Measurements from ENCODE around the gene BSG.
A peak's percentile ranks its signal among the peaks of the same experiment; 100 is the strongest.

BSG gene

DNA sequence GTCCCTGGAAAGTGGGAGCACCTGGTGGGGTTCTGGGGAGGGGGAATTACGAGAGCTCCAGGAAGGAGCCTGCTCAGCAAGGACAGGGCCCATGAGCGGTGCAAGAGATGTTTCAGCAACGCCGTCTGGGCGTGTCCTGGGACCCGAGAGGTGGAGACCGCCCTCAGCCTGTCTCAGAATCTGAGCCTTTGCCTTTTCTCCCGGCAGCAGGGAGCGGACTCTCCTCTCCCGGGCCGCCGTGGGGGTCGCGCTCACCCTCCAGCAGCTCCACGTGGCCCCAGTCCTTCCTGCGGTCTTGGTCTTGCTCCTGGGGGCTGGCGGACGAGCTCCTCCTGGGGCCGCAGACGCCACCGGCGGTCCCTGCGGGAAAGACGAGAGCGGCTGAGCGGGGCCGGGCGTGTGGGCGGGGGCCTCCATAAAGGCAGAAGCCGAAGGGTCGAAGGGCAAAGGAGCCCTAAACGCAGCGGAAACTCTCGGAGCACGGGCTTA, 60.2 kb downstream of the BSG start:
- Histone ChIP-seq H2AFZ (ENCODE audit: low read depth, low read length) (peak overlapping the region; percentile 52; the same call in 1 of the 2 replicates), H3K9me3 (ENCODE audit: insufficient read depth, low read length) (no peaks in the 10 kb centered on the region), H3K4me2 (ENCODE audit: low read length) (peak overlapping the region; percentile 75), H3K27me3 (ENCODE audit: low read depth, low read length) (no peaks in the 10 kb centered on the region), H3K27ac (ENCODE audit: low read length) (peak overlapping the region; percentile 42), H3K36me3 (replicated peaks; ENCODE audit: low read depth, low read length) (peaks cover 19% of the 10 kb centered on the region), H3K4me1 (ENCODE audit: low read length) (peaks cover 11% of the 10 kb centered on the region), H3K79me2 (ENCODE audit: low read length) (peaks cover 52% of the 10 kb centered on the region), H3K9ac (ENCODE audit: low read length) (peak overlapping the region; percentile 84), H3K4me3 (ENCODE audit: low read length) (peak overlapping the region; percentile 92), H4K20me1 (ENCODE audit: insufficient read depth, low read length) (no peaks in the 10 kb centered on the region)
- TF ChIP-seq, protein P1, sequence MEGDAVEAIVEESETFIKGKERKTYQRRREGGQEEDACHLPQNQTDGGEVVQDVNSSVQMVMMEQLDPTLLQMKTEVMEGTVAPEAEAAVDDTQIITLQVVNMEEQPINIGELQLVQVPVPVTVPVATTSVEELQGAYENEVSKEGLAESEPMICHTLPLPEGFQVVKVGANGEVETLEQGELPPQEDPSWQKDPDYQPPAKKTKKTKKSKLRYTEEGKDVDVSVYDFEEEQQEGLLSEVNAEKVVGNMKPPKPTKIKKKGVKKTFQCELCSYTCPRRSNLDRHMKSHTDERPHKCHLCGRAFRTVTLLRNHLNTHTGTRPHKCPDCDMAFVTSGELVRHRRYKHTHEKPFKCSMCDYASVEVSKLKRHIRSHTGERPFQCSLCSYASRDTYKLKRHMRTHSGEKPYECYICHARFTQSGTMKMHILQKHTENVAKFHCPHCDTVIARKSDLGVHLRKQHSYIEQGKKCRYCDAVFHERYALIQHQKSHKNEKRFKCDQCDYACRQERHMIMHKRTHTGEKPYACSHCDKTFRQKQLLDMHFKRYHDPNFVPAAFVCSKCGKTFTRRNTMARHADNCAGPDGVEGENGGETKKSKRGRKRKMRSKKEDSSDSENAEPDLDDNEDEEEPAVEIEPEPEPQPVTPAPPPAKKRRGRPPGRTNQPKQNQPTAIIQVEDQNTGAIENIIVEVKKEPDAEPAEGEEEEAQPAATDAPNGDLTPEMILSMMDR (IDR thresholded peaks at IDR 0.05; ENCODE audit: low read depth, low read length), result no peak
- TF ChIP-seq EZH2phosphoT487 (IDR thresholded peaks at IDR 0.05; ENCODE audit: low read depth), result no peak

All from OCI-LY3 (cell line).